ENCODE data around the gene SVOPL. TPM values are rescaled to one million over a fixed set of nuclear protein-coding genes. Genes with fewer than 3 reads are reported as not detected.
"Not testable (repeated sequence)": the region's sequence is repeated elsewhere in the genome, so short reads cannot be mapped to it uniquely, and the experiment has no call there.

Gene SVOPL
- total RNA-seq, 2 experiments from 2014 or later, result not detected

DNA sequence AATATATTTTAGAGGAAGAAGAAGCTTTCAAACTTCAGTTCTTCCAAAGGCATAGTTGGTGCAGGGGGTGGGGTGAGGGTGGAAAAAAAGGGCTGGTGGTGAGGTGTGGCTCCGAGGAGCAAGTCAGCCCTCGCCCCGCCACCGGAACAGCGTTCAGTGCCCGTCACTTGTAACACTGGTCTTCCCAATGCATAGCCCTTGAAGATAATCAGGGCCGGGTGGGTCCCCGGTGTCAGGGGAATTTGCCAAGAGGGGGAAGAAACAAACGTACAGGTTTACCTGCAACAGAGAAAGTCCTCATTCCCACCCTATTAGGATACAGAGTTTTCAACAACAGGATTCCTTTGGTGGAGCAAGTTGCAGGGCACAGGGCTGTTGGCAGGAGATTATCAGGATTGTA is 1.5 kb downstream of the SVOPL start:
- no peak overlapping the region for H3K27ac Mint-ChIP-seq
- H3K27ac ChIP-seq (ENCODE audit: low read depth in 1 of 2, low read length in 2 of 2), result no peak overlapping the region
- H3K4me3 ChIP-seq (ENCODE audit: low read length), result no peak overlapping the region
- CTCF ChIA-PET, result no interaction called here
- intact Hi-C loops (cut with DNase I, micrococcal nuclease), result loop anchor here in 1 of 2 experiments (5.0 kb wide), 1 partner anchor 67 kb away; no protein-coding TSS in a partner anchor
- POLR2A ChIA-PET, result no interaction called here
- H3K36me3 ChIP-seq (ENCODE audit: insufficient read depth, low read length), result no peaks in the 10 kb centered on the region
- H3K9me3 Mint-ChIP-seq, result no peaks in the 10 kb centered on the region
- DNase-seq, result no peak
- H3K4me3 Mint-ChIP-seq, result no peak overlapping the region
- no peaks in the 10 kb centered on the region for H3K4me1 Mint-ChIP-seq (ENCODE audit: low read depth)
- H3K36me3 Mint-ChIP-seq (ENCODE audit: low read depth), result no peaks in the 10 kb centered on the region
- H3K4me1 ChIP-seq (ENCODE audit: insufficient read depth, low read length), result no peaks in the 10 kb centered on the region
- H3K27me3 ChIP-seq (ENCODE audit: control insufficient read depth in 1 of 2, insufficient read depth in 2 of 2, low read length in 2 of 2), result peaks cover 0 to 2% of the 10 kb centered on the region in 2 experiments
- H3K9me3 ChIP-seq (ENCODE audit: control insufficient read depth in 1 of 2, insufficient read depth in 1 of 2, low read length in 2 of 2), result no peaks in the 10 kb centered on the region
- no peak for ATAC-seq (ENCODE audit: poor library complexity)
- no peaks in the 10 kb centered on the region for H3K27me3 Mint-ChIP-seq
- TF ChIP-seq, protein P1, sequence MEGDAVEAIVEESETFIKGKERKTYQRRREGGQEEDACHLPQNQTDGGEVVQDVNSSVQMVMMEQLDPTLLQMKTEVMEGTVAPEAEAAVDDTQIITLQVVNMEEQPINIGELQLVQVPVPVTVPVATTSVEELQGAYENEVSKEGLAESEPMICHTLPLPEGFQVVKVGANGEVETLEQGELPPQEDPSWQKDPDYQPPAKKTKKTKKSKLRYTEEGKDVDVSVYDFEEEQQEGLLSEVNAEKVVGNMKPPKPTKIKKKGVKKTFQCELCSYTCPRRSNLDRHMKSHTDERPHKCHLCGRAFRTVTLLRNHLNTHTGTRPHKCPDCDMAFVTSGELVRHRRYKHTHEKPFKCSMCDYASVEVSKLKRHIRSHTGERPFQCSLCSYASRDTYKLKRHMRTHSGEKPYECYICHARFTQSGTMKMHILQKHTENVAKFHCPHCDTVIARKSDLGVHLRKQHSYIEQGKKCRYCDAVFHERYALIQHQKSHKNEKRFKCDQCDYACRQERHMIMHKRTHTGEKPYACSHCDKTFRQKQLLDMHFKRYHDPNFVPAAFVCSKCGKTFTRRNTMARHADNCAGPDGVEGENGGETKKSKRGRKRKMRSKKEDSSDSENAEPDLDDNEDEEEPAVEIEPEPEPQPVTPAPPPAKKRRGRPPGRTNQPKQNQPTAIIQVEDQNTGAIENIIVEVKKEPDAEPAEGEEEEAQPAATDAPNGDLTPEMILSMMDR (IDR thresholded peaks at IDR 0.05), result no peak

DNA sequence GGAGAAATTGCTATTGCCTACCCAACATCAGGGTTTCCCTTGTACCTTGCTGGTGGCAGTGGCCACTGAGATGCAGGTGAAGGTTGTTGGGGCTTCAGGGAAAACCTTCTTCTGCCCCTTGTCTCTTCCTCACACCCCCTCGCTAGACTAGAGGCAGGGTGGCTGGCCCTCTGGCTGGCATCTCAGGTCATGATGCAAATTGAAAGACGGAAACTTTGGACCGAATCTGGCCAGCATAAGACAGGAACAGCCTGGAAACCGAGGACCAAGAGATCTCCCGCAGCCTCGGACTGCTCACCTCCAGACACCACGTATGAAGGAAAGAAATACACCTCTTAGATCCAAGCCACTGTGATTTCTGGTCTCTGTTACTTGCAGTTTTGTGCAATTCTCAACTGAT is 2.9 kb downstream of the SVOPL start:
- Histone ChIP-seq H3K36me3 (ENCODE audit: insufficient read depth, low read length) (no peaks in the 10 kb centered on the region), H3K27ac (ENCODE audit: low read depth in 1 of 2, low read length in 2 of 2) (no peak overlapping the region), H3K4me3 (ENCODE audit: low read length) (no peak overlapping the region), H3K9me3 (ENCODE audit: control insufficient read depth in 1 of 2, insufficient read depth in 1 of 2, low read length in 2 of 2) (no peaks in the 10 kb centered on the region), H3K27me3 (ENCODE audit: control insufficient read depth in 1 of 2, insufficient read depth in 2 of 2, low read length in 2 of 2) (peaks cover 0 to 2% of the 10 kb centered on the region in 2 experiments), H3K4me1 (ENCODE audit: insufficient read depth, low read length) (no peaks in the 10 kb centered on the region)
- ChIA-PET POLR2A (no interaction called here), CTCF (no interaction called here)
- Mint-ChIP-seq H3K36me3 (ENCODE audit: low read depth) (no peaks in the 10 kb centered on the region), H3K4me3 (no peak overlapping the region), H3K9me3 (no peaks in the 10 kb centered on the region), H3K4me1 (ENCODE audit: low read depth) (no peaks in the 10 kb centered on the region), H3K27ac (no peak overlapping the region), H3K27me3 (no peaks in the 10 kb centered on the region)
- TF ChIP-seq, protein P1 (IDR thresholded peaks at IDR 0.05), result no peak
- ATAC-seq (ENCODE audit: poor library complexity), result no peak
- intact Hi-C loops (cut with DNase I, micrococcal nuclease), result loop anchor here in 1 of 2 experiments (5.0 kb wide), 1 partner anchor 66 kb away; no protein-coding TSS in a partner anchor
- DNase-seq, result no peak

DNA sequence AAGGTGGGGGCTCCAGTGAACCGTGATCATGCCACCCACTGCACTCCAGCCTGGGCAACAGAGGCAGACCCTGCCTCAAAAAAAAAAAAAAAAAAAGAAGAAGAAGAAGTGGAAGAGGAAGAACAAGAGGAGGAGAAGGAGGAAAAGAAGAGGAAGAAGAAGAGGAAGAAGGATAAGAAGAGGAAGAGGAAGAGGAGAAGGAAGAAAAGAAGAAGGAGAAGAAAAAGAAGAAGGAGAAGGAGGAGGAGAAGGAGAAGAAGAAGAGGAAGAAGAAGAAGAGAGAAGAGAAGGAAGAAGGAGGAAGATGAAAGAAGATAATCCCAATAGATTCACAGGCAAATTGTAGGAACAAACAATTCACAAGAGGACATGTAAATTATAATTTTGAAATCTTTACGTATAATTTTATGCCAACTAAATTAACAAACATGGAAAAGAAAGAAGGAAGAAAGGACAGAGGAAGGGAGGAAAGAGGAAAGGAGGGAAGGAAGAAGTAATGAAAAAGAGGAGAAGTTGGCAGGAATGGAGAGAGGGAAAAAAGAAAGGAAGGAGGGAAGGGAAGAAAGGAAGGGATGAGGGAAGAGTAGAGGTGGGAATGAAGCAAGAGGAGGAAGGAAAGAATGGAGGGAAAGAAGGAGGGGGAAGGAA is 3.5 kb downstream of the SVOPL start:
- ATAC-seq (ENCODE audit: poor library complexity) (no peak), DNase-seq (no peak)
- H3K27me3 ChIP-seq (ENCODE audit: control insufficient read depth in 1 of 2, insufficient read depth in 2 of 2, low read length in 2 of 2), result peaks cover 0 to 2% of the 10 kb centered on the region in 2 experiments
- ChIA-PET POLR2A (no interaction called here), CTCF (no interaction called here)
- H3K9me3 Mint-ChIP-seq, result no peaks in the 10 kb centered on the region
- H3K4me3 Mint-ChIP-seq, result no peak overlapping the region
- no peaks in the 10 kb centered on the region for H3K36me3 Mint-ChIP-seq (ENCODE audit: low read depth)
- no peaks in the 10 kb centered on the region for H3K4me1 Mint-ChIP-seq (ENCODE audit: low read depth)
- H3K27ac Mint-ChIP-seq, result no peak overlapping the region
- TF ChIP-seq, protein P1 (IDR thresholded peaks at IDR 0.05), result no peak
- H3K27ac ChIP-seq (ENCODE audit: low read depth in 1 of 2, low read length in 2 of 2), result no peak overlapping the region
- no peaks in the 10 kb centered on the region for H3K9me3 ChIP-seq (ENCODE audit: control insufficient read depth in 1 of 2, insufficient read depth in 1 of 2, low read length in 2 of 2)
- no peaks in the 10 kb centered on the region for H3K4me1 ChIP-seq (ENCODE audit: insufficient read depth, low read length)
- intact Hi-C loops (cut with DNase I, micrococcal nuclease), result loop anchor here in 1 of 2 experiments (5.0 kb wide), 1 partner anchor 65 kb away; no protein-coding TSS in a partner anchor
- no peak overlapping the region for H3K4me3 ChIP-seq (ENCODE audit: low read length)
- H3K27me3 Mint-ChIP-seq, result no peaks in the 10 kb centered on the region
- H3K36me3 ChIP-seq (ENCODE audit: insufficient read depth, low read length), result no peaks in the 10 kb centered on the region

DNA sequence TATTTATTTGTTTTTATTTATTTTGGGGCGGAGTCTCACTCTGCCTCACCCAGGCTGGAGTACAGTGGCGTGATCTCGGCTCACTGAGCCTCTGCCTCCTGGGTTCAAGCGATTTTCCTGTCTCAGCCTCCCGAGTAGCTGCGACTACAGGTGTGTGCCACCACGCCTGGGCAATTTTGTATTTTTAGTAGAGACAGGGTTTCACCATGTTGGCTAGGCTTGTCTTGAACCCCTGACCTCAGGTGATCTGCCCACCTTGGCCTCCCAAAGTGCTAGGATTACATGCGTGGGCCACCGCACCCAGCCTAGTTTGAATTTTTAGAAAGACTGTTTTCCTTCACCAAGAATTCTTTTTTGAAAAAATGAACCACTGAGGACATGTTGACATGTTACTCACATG is 5.4 kb downstream of the SVOPL start:
- H3K4me3 Mint-ChIP-seq; H3K36me3 ChIP-seq (ENCODE audit: insufficient read depth, low read length); H3K27me3 Mint-ChIP-seq; H3K4me3 ChIP-seq (ENCODE audit: low read length); H3K4me1 Mint-ChIP-seq (ENCODE audit: low read depth); H3K9me3 ChIP-seq (ENCODE audit: control insufficient read depth in 1 of 2, insufficient read depth in 1 of 2, low read length in 2 of 2); CTCF ChIA-PET; ATAC-seq (ENCODE audit: poor library complexity); H3K4me1 ChIP-seq (ENCODE audit: insufficient read depth, low read length); H3K36me3 Mint-ChIP-seq (ENCODE audit: low read depth); H3K27me3 ChIP-seq (ENCODE audit: control insufficient read depth in 1 of 2, insufficient read depth in 2 of 2, low read length in 2 of 2); H3K27ac ChIP-seq (ENCODE audit: low read depth in 1 of 2, low read length in 2 of 2); DNase-seq; H3K9me3 Mint-ChIP-seq; POLR2A ChIA-PET; H3K27ac Mint-ChIP-seq: not testable (repeated sequence)
- intact Hi-C loops (cut with DNase I, micrococcal nuclease), result loop anchor here in 1 of 2 experiments (5.0 kb wide), 1 partner anchor 63 kb away; no protein-coding TSS in a partner anchor

Data from CD4-positive, alpha-beta T cell (primary cell).